ENCODE data around the gene NUDT11. TPM values are rescaled to one million over a fixed set of nuclear protein-coding genes. Genes with fewer than 3 reads are reported as not detected.

The NUDT11 gene
- total and polyA plus RNA-seq, 5 experiments from 2014 or later, result 1.5 to 4.1 (median 2.2) TPM

DNA sequence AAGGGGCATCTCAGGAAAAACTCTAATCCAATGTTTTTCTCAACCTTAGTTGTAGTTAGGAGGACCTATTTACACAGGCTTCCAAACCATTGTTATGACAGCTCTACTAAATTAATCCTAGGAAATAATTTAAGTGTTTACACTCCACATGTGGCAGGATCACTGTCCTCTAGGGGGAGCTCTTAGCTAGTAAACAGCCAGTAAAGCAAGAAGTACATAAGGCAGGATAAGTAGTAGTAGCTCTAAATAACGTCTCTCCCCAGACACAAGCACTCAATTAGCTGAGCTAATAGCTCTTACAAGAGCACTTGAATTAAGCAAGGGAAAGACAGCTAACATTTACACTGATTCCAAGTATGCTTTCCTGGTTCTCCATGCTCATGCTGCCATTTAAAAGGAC lies 37.3 kb downstream of the NUDT11 start:
- H3K27me3 Mint-ChIP-seq, result no peaks in the 10 kb centered on the region

GRCh38 chrX:51456814-51457213 lies 39.6 kb downstream of the NUDT11 start:
- peaks cover 0 to 4% (median 0%) of the 10 kb centered on the region in 4 donors for H3K4me1 Mint-ChIP-seq
- H3K36me3 Mint-ChIP-seq, result no peaks in the 10 kb centered on the region
- POLR2A ChIA-PET, result no interaction called here
- no peak overlapping the region for H3K4me3 Mint-ChIP-seq
- no peaks in the 10 kb centered on the region for H3K9me3 Mint-ChIP-seq
- H3K27me3 Mint-ChIP-seq, result no peaks in the 10 kb centered on the region
- no peak for DNase-seq
- no peak overlapping the region for H3K27ac Mint-ChIP-seq
- no peak for ATAC-seq

More for the DNA sequence above, 37.3 kb downstream of the NUDT11 start:
- Mint-ChIP-seq H3K4me3 (no peak overlapping the region), H3K9me3 (no peaks in the 10 kb centered on the region), H3K36me3 (no peaks in the 10 kb centered on the region), H3K27ac (no peak overlapping the region), H3K4me1 (peaks cover 0 to 3% (median 0%) of the 10 kb centered on the region in 4 donors)
- ATAC-seq, result no peak
- DNase-seq, result peak in 2 of 10 donors; percentile 3 to 7
- POLR2A ChIA-PET, result no interaction called here

DNA sequence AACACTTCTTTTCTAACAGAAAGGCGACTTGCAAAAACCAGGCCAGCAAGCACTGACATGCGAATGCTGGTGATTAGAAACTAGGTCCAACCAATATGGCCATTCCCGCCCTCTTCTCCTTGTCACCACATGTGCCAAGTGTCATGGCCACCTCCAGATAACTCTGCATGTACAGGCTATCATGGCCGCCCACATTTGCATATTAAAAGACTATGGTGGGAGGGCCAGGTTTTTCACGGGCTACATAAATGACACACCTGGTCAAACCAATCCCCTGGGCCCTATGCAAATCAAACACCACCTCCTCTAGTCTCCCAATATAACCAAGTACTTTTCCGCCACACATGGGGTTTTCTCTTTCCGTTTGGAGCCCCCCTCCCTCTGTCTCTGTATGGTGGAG lies 40.1 kb downstream of the NUDT11 start:
- Mint-ChIP-seq H3K4me3 (no peak overlapping the region), H3K9me3 (no peaks in the 10 kb centered on the region), H3K27me3 (no peaks in the 10 kb centered on the region), H3K4me1 (peaks cover 0 to 4% (median 0%) of the 10 kb centered on the region in 4 donors), H3K27ac (no peak overlapping the region), H3K36me3 (no peaks in the 10 kb centered on the region)
- POLR2A ChIA-PET, result interaction anchor here (0.7 kb wide), 1 partner anchor 119 kb away, joined by 4 read pairs; no protein-coding TSS in a partner anchor
- DNase-seq, result no peak
- ATAC-seq, result no peak

DNA sequence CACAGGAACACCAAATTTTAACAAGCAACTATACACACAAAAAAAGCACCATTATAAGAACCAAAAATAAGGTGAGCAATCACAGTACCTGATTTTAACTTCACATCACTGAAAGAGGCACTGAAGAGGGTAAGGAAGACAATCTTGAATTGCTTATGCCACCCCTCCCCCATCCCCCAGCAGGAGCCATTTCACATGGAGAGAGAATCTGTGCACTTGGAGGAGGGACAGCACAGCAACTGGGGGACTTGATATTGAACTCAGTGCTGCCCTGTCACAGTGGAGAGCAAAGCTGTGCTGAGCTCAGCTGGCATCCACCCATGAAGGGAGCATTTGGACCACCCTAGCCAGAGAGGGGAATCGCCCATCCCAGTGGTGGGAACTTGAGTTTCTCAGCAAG lies 56.0 kb downstream of the NUDT11 start:
- Mint-ChIP-seq H3K4me3 (no peak overlapping the region), H3K36me3 (peaks cover 3 to 8% (median 3%) of the 10 kb centered on the region in 3 donors), H3K27ac (no peak overlapping the region), H3K27me3 (no peaks in the 10 kb centered on the region), H3K9me3 (peaks cover 0 to 2% (median 0%) of the 10 kb centered on the region in 9 donors), H3K4me1 (peaks cover 0 to 6% (median 4%) of the 10 kb centered on the region in 4 donors)
- ATAC-seq (no peak), DNase-seq (no peak)
- POLR2A ChIA-PET, result no interaction called here

Other genes with a start within 250 kb of the NUDT11 start
- not detected for gene NUDT10, start 163.8 kb downstream of the NUDT11 start, total RNA-seq
- gene NUDT10, start 163.8 kb downstream of the NUDT11 start, polyA plus RNA-seq, result under 1 TPM; 0.20 to 0.39 (median 0.29) TPM
- gene CENPVL3, start 122.3 kb upstream of the NUDT11 start, total RNA-seq, result not detected
- gene CENPVL3, start 122.3 kb upstream of the NUDT11 start, polyA plus RNA-seq, result not detected
- gene CENPVL2, start 186.2 kb upstream of the NUDT11 start, total RNA-seq, result not detected
- not detected for gene CENPVL2, start 186.2 kb upstream of the NUDT11 start, polyA plus RNA-seq
- not detected for gene CENPVL1, start 213.9 kb upstream of the NUDT11 start, total RNA-seq
- gene CENPVL1, start 213.9 kb upstream of the NUDT11 start, polyA plus RNA-seq, result not detected
- gene GSPT2, start 246.8 kb upstream of the NUDT11 start, total RNA-seq, result 10 to 100 TPM; 15.9 to 16.4 TPM
- 10 to 100 TPM in 1 of 3 donors, 1 to 10 TPM in 2; 9.3 to 10.1 (median 9.7) TPM for gene GSPT2, start 246.8 kb upstream of the NUDT11 start, polyA plus RNA-seq